ENCODE data around the gene BMPR1A. TPM values are rescaled to one million over a fixed set of nuclear protein-coding genes. Genes with fewer than 3 reads are reported as not detected.
A peak's percentile ranks its signal among the peaks of the same experiment; 100 is the strongest.
"Not testable (repeated sequence)": the region's sequence is repeated elsewhere in the genome, so short reads cannot be mapped to it uniquely, and the experiment has no call there.

BMPR1A gene
- total and polyA plus RNA-seq, 7 experiments from 2014 or later, result 2.1 to 11.3 (median 5.6) TPM

GRCh38 chr10:86728056-86728455 is 28.4 kb upstream of the BMPR1A start:
- no peak overlapping the region for H3K4me3 Mint-ChIP-seq
- intact Hi-C loops (cut with micrococcal nuclease), result no loop called here

GRCh38 chr10:86729677-86730076 is 26.7 kb upstream of the BMPR1A start:
- H3K4me3 ChIP-seq (ENCODE audit: low read length), result no peak overlapping the region
- Mint-ChIP-seq H3K27ac (no peak overlapping the region), H3K27me3 (peaks cover 0 to 19% (median 6%) of the 10 kb centered on the region in 5 donors), H3K4me1 (no peaks in the 10 kb centered on the region), H3K36me3 (no peaks in the 10 kb centered on the region), H3K9me3 (no peaks in the 10 kb centered on the region), H3K4me3 (no peak overlapping the region)
- H3K27ac ChIP-seq (ENCODE audit: low read depth, low read length), result no peak overlapping the region
- intact Hi-C loops (cut with micrococcal nuclease), result no loop called here
- POLR2A ChIA-PET, result no interaction called here
- ATAC-seq, result no peak
- no peaks in the 10 kb centered on the region for H3K9me3 ChIP-seq (ENCODE audit: control insufficient read depth in 2 of 3, low read length in 3 of 3)
- no peaks in the 10 kb centered on the region for H3K36me3 ChIP-seq (ENCODE audit: control insufficient read depth in 2 of 3, insufficient read depth in 3 of 3, low read length in 3 of 3)
- no peak for DNase-seq
- no peaks in the 10 kb centered on the region for H3K27me3 ChIP-seq (ENCODE audit: control insufficient read depth in 2 of 2, insufficient read depth in 2 of 2, low read length in 2 of 2)
- CTCF ChIA-PET, result no interaction called here
- H3K4me1 ChIP-seq (ENCODE audit: control insufficient read depth in 2 of 2, insufficient read depth in 2 of 2, low read length in 2 of 2), result no peaks in the 10 kb centered on the region

More at GRCh38 chr10:86728056-86728455, 28.4 kb upstream of the BMPR1A start:
- ChIA-PET POLR2A (no interaction called here), CTCF (no interaction called here)
- peaks cover 0 to 7% of the 10 kb centered on the region in 2 donors for H3K4me1 ChIP-seq (ENCODE audit: control insufficient read depth in 2 of 2, insufficient read depth in 2 of 2, low read length in 2 of 2)
- no peaks in the 10 kb centered on the region for H3K27me3 ChIP-seq (ENCODE audit: control insufficient read depth in 2 of 2, insufficient read depth in 2 of 2, low read length in 2 of 2)
- Mint-ChIP-seq H3K9me3 (peaks cover 0 to 1% (median 0%) of the 10 kb centered on the region in 11 donors), H3K27ac (no peak overlapping the region), H3K4me1 (peaks cover 0 to 6% (median 4%) of the 10 kb centered on the region in 7 donors), H3K27me3 (peaks cover 0 to 17% (median 6%) of the 10 kb centered on the region in 5 donors), H3K36me3 (no peaks in the 10 kb centered on the region)
- no peak overlapping the region for H3K4me3 ChIP-seq (ENCODE audit: low read length)
- H3K27ac ChIP-seq (ENCODE audit: low read depth, low read length), result no peak overlapping the region
- H3K36me3 ChIP-seq (ENCODE audit: control insufficient read depth in 2 of 3, insufficient read depth in 3 of 3, low read length in 3 of 3), result no peaks in the 10 kb centered on the region
- DNase-seq (no peak), ATAC-seq (no peak)
- no peaks in the 10 kb centered on the region for H3K9me3 ChIP-seq (ENCODE audit: control insufficient read depth in 2 of 3, low read length in 3 of 3)

GRCh38 chr10:86730227-86730626 is 26.2 kb upstream of the BMPR1A start:
- ChIA-PET POLR2A (no interaction called here), CTCF (no interaction called here)
- ATAC-seq (no peak), DNase-seq (no peak)
- no peak overlapping the region for H3K27ac ChIP-seq (ENCODE audit: low read depth, low read length)
- Mint-ChIP-seq H3K4me1 (no peaks in the 10 kb centered on the region), H3K4me3 (no peak overlapping the region), H3K27ac (peak overlapping the region in 1 of 9 donors; percentile 65), H3K36me3 (no peaks in the 10 kb centered on the region), H3K27me3 (peaks cover 0 to 19% (median 6%) of the 10 kb centered on the region in 5 donors), H3K9me3 (no peaks in the 10 kb centered on the region)
- H3K27me3 ChIP-seq (ENCODE audit: control insufficient read depth in 2 of 2, insufficient read depth in 2 of 2, low read length in 2 of 2), result no peaks in the 10 kb centered on the region
- no peaks in the 10 kb centered on the region for H3K4me1 ChIP-seq (ENCODE audit: control insufficient read depth in 2 of 2, insufficient read depth in 2 of 2, low read length in 2 of 2)
- H3K9me3 ChIP-seq (ENCODE audit: control insufficient read depth in 2 of 3, low read length in 3 of 3), result no peaks in the 10 kb centered on the region
- H3K36me3 ChIP-seq (ENCODE audit: control insufficient read depth in 2 of 3, insufficient read depth in 3 of 3, low read length in 3 of 3), result no peaks in the 10 kb centered on the region
- H3K4me3 ChIP-seq (ENCODE audit: low read length), result no peak overlapping the region
- intact Hi-C loops (cut with micrococcal nuclease), result no loop called here

GRCh38 chr10:86732771-86733170 is 23.6 kb upstream of the BMPR1A start:
- H3K4me1 ChIP-seq (ENCODE audit: control insufficient read depth in 2 of 2, insufficient read depth in 2 of 2, low read length in 2 of 2), result no peaks in the 10 kb centered on the region
- Mint-ChIP-seq H3K4me3 (no peak overlapping the region), H3K9me3 (no peaks in the 10 kb centered on the region), H3K4me1 (no peaks in the 10 kb centered on the region), H3K36me3 (no peaks in the 10 kb centered on the region), H3K27ac (no peak overlapping the region), H3K27me3 (peaks cover 0 to 7% (median 5%) of the 10 kb centered on the region in 5 donors)
- H3K4me3 ChIP-seq (ENCODE audit: low read length), result no peak overlapping the region
- H3K27me3 ChIP-seq (ENCODE audit: control insufficient read depth in 2 of 2, insufficient read depth in 2 of 2, low read length in 2 of 2), result no peaks in the 10 kb centered on the region
- POLR2A ChIA-PET, result no interaction called here
- CTCF ChIA-PET, result no interaction called here
- H3K27ac ChIP-seq (ENCODE audit: low read depth, low read length), result no peak overlapping the region
- DNase-seq, result no peak
- ATAC-seq, result no peak
- intact Hi-C loops (cut with micrococcal nuclease), result no loop called here
- H3K9me3 ChIP-seq (ENCODE audit: control insufficient read depth in 2 of 3, low read length in 3 of 3), result no peaks in the 10 kb centered on the region
- H3K36me3 ChIP-seq (ENCODE audit: control insufficient read depth in 2 of 3, insufficient read depth in 3 of 3, low read length in 3 of 3), result no peaks in the 10 kb centered on the region

- no peaks in the 10 kb centered on the region for H3K4me1 ChIP-seq (ENCODE audit: control insufficient read depth in 2 of 2, insufficient read depth in 2 of 2, low read length in 2 of 2)
- Mint-ChIP-seq H3K27me3 (peaks cover 0 to 3% (median under 1%) of the 10 kb centered on the region in 5 donors), H3K4me3 (no peak overlapping the region), H3K27ac (no peak overlapping the region), H3K36me3 (no peaks in the 10 kb centered on the region), H3K9me3 (no peaks in the 10 kb centered on the region), H3K4me1 (no peaks in the 10 kb centered on the region)
- ATAC-seq, result no peak
- DNase-seq, result no peak
- intact Hi-C loops (cut with micrococcal nuclease), result no loop called here
- ChIA-PET POLR2A (no interaction called here), CTCF (no interaction called here)
- no peak overlapping the region for H3K4me3 ChIP-seq (ENCODE audit: low read length)
- H3K9me3 ChIP-seq (ENCODE audit: control insufficient read depth in 2 of 3, low read length in 3 of 3), result no peaks in the 10 kb centered on the region
- no peaks in the 10 kb centered on the region for H3K27me3 ChIP-seq (ENCODE audit: control insufficient read depth in 2 of 2, insufficient read depth in 2 of 2, low read length in 2 of 2)
- H3K27ac ChIP-seq (ENCODE audit: low read depth, low read length), result no peak overlapping the region
- H3K36me3 ChIP-seq (ENCODE audit: control insufficient read depth in 2 of 3, insufficient read depth in 3 of 3, low read length in 3 of 3), result no peaks in the 10 kb centered on the region
These were observed 23.2 kb upstream of the BMPR1A start for GRCh38 chr10:86733260-86733671.

GRCh38 chr10:86734207-86734988 is 22.0 kb upstream of the BMPR1A start:
- ChIA-PET CTCF (no interaction called here), POLR2A (interaction anchor here (0.6 kb wide), 1 partner anchor 100 kb away, joined by 6 read pairs; no protein-coding TSS in a partner anchor)
- Histone ChIP-seq H3K36me3 (ENCODE audit: control insufficient read depth in 2 of 3, insufficient read depth in 3 of 3, low read length in 3 of 3) (no peaks in the 10 kb centered on the region), H3K27ac (ENCODE audit: low read depth, low read length) (no peak overlapping the region), H3K4me3 (ENCODE audit: low read length) (no peak overlapping the region), H3K27me3 (ENCODE audit: control insufficient read depth in 2 of 2, insufficient read depth in 2 of 2, low read length in 2 of 2) (no peaks in the 10 kb centered on the region), H3K9me3 (ENCODE audit: control insufficient read depth in 2 of 3, low read length in 3 of 3) (no peaks in the 10 kb centered on the region), H3K4me1 (ENCODE audit: control insufficient read depth in 2 of 2, insufficient read depth in 2 of 2, low read length in 2 of 2) (no peaks in the 10 kb centered on the region)
- Mint-ChIP-seq H3K27me3 (peaks cover 0 to 4% (median 1%) of the 10 kb centered on the region in 5 donors), H3K9me3 (no peaks in the 10 kb centered on the region), H3K4me1 (no peaks in the 10 kb centered on the region), H3K27ac (no peak overlapping the region), H3K36me3 (no peaks in the 10 kb centered on the region), H3K4me3 (no peak overlapping the region)
- ATAC-seq (no peak), DNase-seq (no peak)
- intact Hi-C loops (cut with micrococcal nuclease), result no loop called here

GRCh38 chr10:86735278-86735677 is 21.1 kb upstream of the BMPR1A start:
- H3K9me3 ChIP-seq (ENCODE audit: control insufficient read depth in 2 of 3, low read length in 3 of 3); H3K27ac Mint-ChIP-seq; intact Hi-C loops (cut with micrococcal nuclease); H3K27me3 ChIP-seq (ENCODE audit: control insufficient read depth in 2 of 2, insufficient read depth in 2 of 2, low read length in 2 of 2); H3K27me3 Mint-ChIP-seq; ATAC-seq; H3K9me3 Mint-ChIP-seq; H3K4me1 ChIP-seq (ENCODE audit: control insufficient read depth in 2 of 2, insufficient read depth in 2 of 2, low read length in 2 of 2); H3K27ac ChIP-seq (ENCODE audit: low read depth, low read length); POLR2A ChIA-PET; H3K36me3 ChIP-seq (ENCODE audit: control insufficient read depth in 2 of 3, insufficient read depth in 3 of 3, low read length in 3 of 3); H3K4me3 ChIP-seq (ENCODE audit: low read length); DNase-seq; H3K36me3 Mint-ChIP-seq; H3K4me1 Mint-ChIP-seq; H3K4me3 Mint-ChIP-seq: not testable (repeated sequence)
- CTCF ChIA-PET, result interaction anchor here (0.6 kb wide), 1 partner anchor 190 kb away, joined by 4 read pairs; no protein-coding TSS in a partner anchor
